Measurements from ENCODE around the gene BCDIN3D.
A peak's percentile ranks its signal among the peaks of the same experiment; 100 is the strongest.
"Not testable (repeated sequence)": the region's sequence is repeated elsewhere in the genome, so short reads cannot be mapped to it uniquely, and the experiment has no call there.

The BCDIN3D gene

GRCh38 chr12:49842519-49843352 lies at the start of gene BCDIN3D:
Gene BCDIN3D, minus strand, starts transcription at chr12:49843106. Its CDS starts 19 bp downstream, at chr12:49843087.
- DNase-seq = peak; percentile 89

- no peak for DNase-seq
These were observed 49.3 kb upstream of the BCDIN3D start for GRCh38 chr12:49892084-49892731.

GRCh38 chr12:49891476-49891875 lies 48.6 kb upstream of the BCDIN3D start:
- no peak for DNase-seq

GRCh38 chr12:49891012-49891411 lies 48.1 kb upstream of the BCDIN3D start:
- no peak for DNase-seq

- no peak for DNase-seq
These were observed 47.2 kb upstream of the BCDIN3D start for GRCh38 chr12:49890096-49890461.

GRCh38 chr12:49889361-49890095 lies 46.6 kb upstream of the BCDIN3D start:
- DNase-seq = no peak

GRCh38 chr12:49888461-49889151 lies 45.7 kb upstream of the BCDIN3D start:
- no peak for DNase-seq

- no peak for DNase-seq
These were observed 44.9 kb upstream of the BCDIN3D start for GRCh38 chr12:49887536-49888401.

GRCh38 chr12:49887091-49887490 lies 44.2 kb upstream of the BCDIN3D start:
- DNase-seq = no peak

- DNase-seq = no peak
These were observed 43.0 kb upstream of the BCDIN3D start for GRCh38 chr12:49885663-49886461.

GRCh38 chr12:49885118-49885517 lies 42.2 kb upstream of the BCDIN3D start:
- no peak for DNase-seq

GRCh38 chr12:49882851-49883464 lies 40.1 kb upstream of the BCDIN3D start:
- no peak for DNase-seq

- DNase-seq = no peak
These were observed 39.4 kb upstream of the BCDIN3D start for GRCh38 chr12:49882248-49882850.

- DNase-seq = no peak
These were observed 38.7 kb upstream of the BCDIN3D start for GRCh38 chr12:49881415-49882247.

GRCh38 chr12:49880756-49881414 lies 38.0 kb upstream of the BCDIN3D start:
- no peak for DNase-seq

- DNase-seq = not testable (repeated sequence)
These were observed 36.2 kb upstream of the BCDIN3D start for GRCh38 chr12:49879065-49879464.

- DNase-seq = no peak
These were observed 35.1 kb upstream of the BCDIN3D start for GRCh38 chr12:49878021-49878420.

GRCh38 chr12:49877066-49877465 lies 34.2 kb upstream of the BCDIN3D start:
- no peak for DNase-seq

- DNase-seq = no peak
These were observed 33.2 kb upstream of the BCDIN3D start for GRCh38 chr12:49876070-49876469.
